SU-DHL-6 (cell line): Measurements from ENCODE around the gene NECTIN3.

ENCODE experiments used
- H2AFZ ChIP-seq: fragments of 200-600 bp; sonication (generic); 2 replicates; pipeline ENCODE4 v1.6.1; 2014; ENCODE audit warnings: low read depth, mild to moderate bottlenecking, moderate library complexity, mixed read lengths, antibody characterized with exemption, low read length; ENCODE audit not compliant: severe bottlenecking
- H3F3A ChIP-seq: fragments of 200-600 bp; shearing (Covaris generic); 2 replicates; pipeline ENCODE4 v1.6.0; 2016; ENCODE audit warnings: antibody characterized with exemption, mild to moderate bottlenecking; ENCODE audit not compliant: insufficient read depth
- H3K27ac ChIP-seq: fragments of 200-600 bp; sonication (generic); 2 replicates; pipeline ENCODE4 v1.5.1; 2016; ENCODE audit warnings: low read depth, mild to moderate bottlenecking, low read length, moderate library complexity, mixed read lengths
- H3K27me3 ChIP-seq: fragments of 200-600 bp; sonication (generic), shearing (Covaris generic); 2 replicates; pipeline ENCODE4 v1.6.0; 2014; ENCODE audit warnings: mild to moderate bottlenecking, low read length
- H3K36me3 ChIP-seq: fragments of 200-600 bp; sonication (generic); 2 replicates; pipeline ENCODE4 v1.6.1; 2014; ENCODE audit warnings: mild to moderate bottlenecking, low read length, mixed read lengths
- H3K4me2 ChIP-seq: fragments of 300-600, 200-600 bp; shearing (Covaris generic), sonication (generic); 2 replicates; pipeline ENCODE4 v1.6.0; 2014; ENCODE audit warnings: low read length, low read depth, mild to moderate bottlenecking; ENCODE audit not compliant: poor library complexity, severe bottlenecking
- H3K4me3 ChIP-seq: fragments of 200-600 bp; sonication (generic); 2 replicates; pipeline ENCODE4 v1.5.1; 2014; ENCODE audit warnings: antibody characterized with exemption, low read length, mild to moderate bottlenecking, mixed read lengths; ENCODE audit not compliant: insufficient read depth, poor library complexity, severe bottlenecking
- H3K79me2 ChIP-seq: fragments of 200-600 bp; sonication (generic); 2 replicates; pipeline ENCODE4 v1.6.1; 2014; ENCODE audit warnings: mild to moderate bottlenecking, low read length, moderate library complexity; ENCODE audit not compliant: insufficient read depth
- H3K9ac ChIP-seq: fragments of 200-600 bp; sonication (generic); 2 replicates; pipeline ENCODE4 v1.7.0; 2014; ENCODE audit warnings: mild to moderate bottlenecking, low read length
- H3K9me2 ChIP-seq: fragments of 200-600 bp; sonication (generic); replicated peaks from 2 replicates; pipeline ENCODE4 v1.6.1; 2014; ENCODE audit warnings: low read length; ENCODE audit not compliant: insufficient read depth
- H3K9me3 ChIP-seq: fragments of 200-600 bp; sonication (generic); 2 replicates; pipeline ENCODE4 v1.6.1; 2014; ENCODE audit warnings: low read length, mixed read lengths; ENCODE audit not compliant: insufficient read depth
- H4K20me1 ChIP-seq: fragments of 200-600 bp; sonication (generic); 2 replicates; pipeline ENCODE4 v1.6.1; 2014; ENCODE audit warnings: low read depth, mild to moderate bottlenecking, antibody characterized with exemption, low read length, moderate library complexity, mixed read lengths
- EZH2phosphoT487 ChIP-seq: fragments of 200-600 bp; sonication (generic), shearing (Covaris generic); conservative IDR thresholded peaks from 2 replicates; pipeline ENCODE4 v1.6.1; 2018; ENCODE audit warnings: mild to moderate bottlenecking, antibody characterized with exemption, low read length, moderate library complexity, mixed read lengths
- TF ChIP-seq, protein P1 (sequence below): fragments of 200-600 bp; sonication (generic); IDR thresholded peaks from one replicate; pipeline ENCODE4 v1.5.1; 2017; ENCODE audit warnings: antibody characterized with exemption, mild to moderate bottlenecking, low read length, moderate library complexity; ENCODE audit not compliant: insufficient read depth, poor library complexity, severe bottlenecking

Gene NECTIN3

DNA sequence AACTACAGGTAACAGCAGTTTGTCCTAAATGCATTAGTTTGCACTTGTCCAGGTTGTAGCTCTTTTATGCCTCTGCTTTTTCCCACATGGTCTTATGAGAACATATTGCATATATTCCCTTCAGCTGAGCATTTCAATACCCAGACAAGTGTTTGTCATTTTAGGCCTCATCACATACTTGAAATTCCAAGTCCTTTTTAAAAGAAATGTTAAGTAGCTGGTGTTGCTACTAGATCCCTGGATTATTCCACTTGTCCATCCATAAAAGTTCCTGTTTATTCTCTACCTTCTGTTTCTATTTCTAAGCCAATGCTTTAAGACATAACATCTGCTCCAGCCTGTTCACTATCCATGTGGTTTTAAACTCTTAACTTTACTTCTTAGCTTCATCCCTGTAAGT, 128.4 kb downstream of the NECTIN3 start:
- Histone ChIP-seq H4K20me1 (no peaks in the 10 kb centered on the region), H3K27me3 (no peaks in the 10 kb centered on the region), H3K36me3 (no peaks in the 10 kb centered on the region), H3K9me2 (no peaks in the 10 kb centered on the region; the same call in 1 of the 2 replicates), H3K27ac (no peak overlapping the region), H3F3A (no peaks in the 10 kb centered on the region), H3K4me2 (no peak overlapping the region), H2AFZ (no peak overlapping the region), H3K4me3 (no peak overlapping the region), H3K9ac (no peak overlapping the region), H3K79me2 (no peaks in the 10 kb centered on the region), H3K9me3 (no peaks in the 10 kb centered on the region)
- TF ChIP-seq, protein P1, sequence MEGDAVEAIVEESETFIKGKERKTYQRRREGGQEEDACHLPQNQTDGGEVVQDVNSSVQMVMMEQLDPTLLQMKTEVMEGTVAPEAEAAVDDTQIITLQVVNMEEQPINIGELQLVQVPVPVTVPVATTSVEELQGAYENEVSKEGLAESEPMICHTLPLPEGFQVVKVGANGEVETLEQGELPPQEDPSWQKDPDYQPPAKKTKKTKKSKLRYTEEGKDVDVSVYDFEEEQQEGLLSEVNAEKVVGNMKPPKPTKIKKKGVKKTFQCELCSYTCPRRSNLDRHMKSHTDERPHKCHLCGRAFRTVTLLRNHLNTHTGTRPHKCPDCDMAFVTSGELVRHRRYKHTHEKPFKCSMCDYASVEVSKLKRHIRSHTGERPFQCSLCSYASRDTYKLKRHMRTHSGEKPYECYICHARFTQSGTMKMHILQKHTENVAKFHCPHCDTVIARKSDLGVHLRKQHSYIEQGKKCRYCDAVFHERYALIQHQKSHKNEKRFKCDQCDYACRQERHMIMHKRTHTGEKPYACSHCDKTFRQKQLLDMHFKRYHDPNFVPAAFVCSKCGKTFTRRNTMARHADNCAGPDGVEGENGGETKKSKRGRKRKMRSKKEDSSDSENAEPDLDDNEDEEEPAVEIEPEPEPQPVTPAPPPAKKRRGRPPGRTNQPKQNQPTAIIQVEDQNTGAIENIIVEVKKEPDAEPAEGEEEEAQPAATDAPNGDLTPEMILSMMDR: no peak
- no peak for TF ChIP-seq EZH2phosphoT487

DNA sequence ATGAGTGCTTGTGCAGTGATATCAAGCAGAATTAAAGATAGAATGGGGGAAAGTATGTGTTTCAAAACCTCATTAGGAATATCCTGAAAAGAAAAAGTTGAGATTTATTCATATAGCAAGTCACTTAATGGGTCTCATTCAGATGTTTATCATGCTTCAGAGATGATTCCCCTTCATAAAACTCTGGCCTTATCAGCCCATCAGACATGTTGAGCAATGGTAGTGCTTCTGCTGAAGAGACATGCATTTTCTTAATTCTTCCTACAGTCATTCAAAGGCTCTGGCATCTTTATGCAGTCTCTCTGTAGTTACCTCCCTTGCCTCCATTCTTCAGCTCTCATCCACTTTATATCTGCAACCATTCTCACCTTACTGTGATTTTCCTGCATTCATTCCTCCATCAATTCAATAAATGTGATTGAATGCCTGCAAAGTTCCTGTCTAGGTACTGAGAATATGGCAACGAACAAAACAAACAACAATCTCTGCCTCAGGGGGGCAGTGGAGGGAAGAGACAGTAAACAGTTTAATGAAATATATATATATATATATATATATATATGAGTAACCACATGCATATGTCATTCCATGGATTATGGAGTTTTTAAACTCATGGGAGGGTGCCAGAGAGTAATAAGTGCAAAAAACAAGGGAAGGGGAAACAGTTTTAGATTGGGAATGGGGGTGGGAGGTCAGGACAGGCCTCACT, 138.5 kb downstream of the NECTIN3 start:
- Histone ChIP-seq H3K36me3 (no peaks in the 10 kb centered on the region), H3K4me3 (no peak overlapping the region), H3K27me3 (no peaks in the 10 kb centered on the region), H3K9ac (no peak overlapping the region), H3K9me3 (no peaks in the 10 kb centered on the region), H3F3A (no peaks in the 10 kb centered on the region), H3K4me2 (no peak overlapping the region), H3K79me2 (no peaks in the 10 kb centered on the region), H2AFZ (no peak overlapping the region), H4K20me1 (no peaks in the 10 kb centered on the region), H3K27ac (no peak overlapping the region), H3K9me2 (no peaks in the 10 kb centered on the region; the same call in 1 of the 2 replicates)
- TF ChIP-seq EZH2phosphoT487: no peak
- TF ChIP-seq, protein P1: no peak

DNA sequence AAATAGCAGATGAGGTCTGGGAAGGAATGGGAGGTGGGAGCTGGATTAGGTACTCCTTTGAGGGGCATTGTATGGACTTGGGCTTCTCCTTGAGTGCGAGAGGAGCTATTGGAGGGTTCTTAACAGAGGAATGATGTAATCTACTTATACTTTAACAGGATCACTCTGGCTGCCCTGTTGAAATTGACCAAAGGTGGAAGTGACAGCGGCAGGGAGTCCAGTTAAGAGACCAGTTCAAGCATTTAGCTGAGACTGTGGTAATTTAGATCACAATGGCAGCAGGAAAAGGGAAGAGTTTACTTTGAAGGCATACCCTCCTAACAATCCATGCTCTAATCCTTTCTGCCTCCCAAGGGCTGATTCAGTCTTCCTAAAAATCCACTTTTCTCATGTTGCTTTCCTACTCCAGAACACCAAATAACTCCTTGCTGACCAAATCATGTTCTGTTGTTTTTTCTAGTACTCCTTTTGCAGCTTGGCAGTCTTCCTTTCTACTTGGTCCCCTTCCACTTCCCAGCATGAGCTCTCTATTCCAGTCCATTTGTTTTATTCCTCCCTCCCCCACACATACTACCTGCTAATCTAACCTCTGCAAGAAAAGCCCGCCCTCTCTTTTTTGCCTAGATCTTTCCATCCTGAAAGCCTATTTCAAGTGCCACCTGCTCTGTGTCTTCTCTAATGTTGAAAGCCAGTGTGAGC, 139.4 kb downstream of the NECTIN3 start:
- H3K27me3 ChIP-seq: no peaks in the 10 kb centered on the region
- no peaks in the 10 kb centered on the region; the same call in 1 of the 2 replicates for H3K9me2 ChIP-seq
- H3K27ac ChIP-seq: no peak overlapping the region
- no peak overlapping the region for H3K9ac ChIP-seq
- H4K20me1 ChIP-seq: no peaks in the 10 kb centered on the region
- no peak overlapping the region for H3K4me3 ChIP-seq
- no peaks in the 10 kb centered on the region for H3F3A ChIP-seq
- no peaks in the 10 kb centered on the region for H3K9me3 ChIP-seq
- TF ChIP-seq, protein P1: no peak
- H3K4me2 ChIP-seq: no peak overlapping the region
- no peak overlapping the region for H2AFZ ChIP-seq
- H3K79me2 ChIP-seq: no peaks in the 10 kb centered on the region
- H3K36me3 ChIP-seq: no peaks in the 10 kb centered on the region
